ENCODE results near the gene DPP7. TPM values are rescaled to one million over a fixed set of nuclear protein-coding genes. Genes with fewer than 3 reads are reported as not detected.

DPP7 gene
- total and polyA plus RNA-seq, 2 donors (not counting 1 experiment from before 2014, with no cell fraction given): 324 to 506 TPM

- whole genome bisulfite sequencing (ENCODE audit: insufficient coverage): 93% methylated on average over 32 of the region's 35 CpGs
- peaks cover 10% of the 10 kb centered on the region for H3K4me1 Mint-ChIP-seq
These were observed 2.6 kb downstream of the DPP7 start for GRCh38 chr9:137111788-137112563.

More at GRCh38 chr9:137111788-137112563, 2.6 kb downstream of the DPP7 start:
- no peak overlapping the region for H3K27ac ChIP-seq (ENCODE audit: low read length in 2 of 2)
- H3K9me3 Mint-ChIP-seq (ENCODE audit: insufficient read depth): no peaks in the 10 kb centered on the region
- H3K79me2 ChIP-seq (ENCODE audit: control insufficient read depth, insufficient read depth, low read length): peaks cover 17% of the 10 kb centered on the region
- ChIA-PET CTCF (no interaction called here), POLR2A (interaction anchor here (0.9 kb wide), 1 partner anchor 27 kb away, joined by 6 read pairs; no protein-coding TSS in a partner anchor)
- H3K27me3 Mint-ChIP-seq: no peaks in the 10 kb centered on the region
- H3K4me2 ChIP-seq (replicated peaks; ENCODE audit: low read depth, low read length, poor library complexity, severe bottlenecking): no peak overlapping the region
- TF ChIP-seq CTCF (IDR thresholded peaks at IDR 0.05): no peak
- no peak for TF ChIP-seq EZH2 (IDR thresholded peaks at IDR 0.05; ENCODE audit: borderline replicate concordance, insufficient read depth, low read depth, low read length, poor library complexity, severe bottlenecking)
- no peak overlapping the region for H2AFZ ChIP-seq (ENCODE audit: insufficient read depth, low read depth, low read length, poor library complexity, severe bottlenecking)
- no peaks in the 10 kb centered on the region for H3K27me3 ChIP-seq (replicated peaks in 1 of 4; ENCODE audit: control extremely low read depth in 1 of 4, control insufficient read depth in 3 of 4, insufficient read depth in 4 of 4, low read length in 3 of 4)
- H3K4me1 ChIP-seq (ENCODE audit: control insufficient read depth in 2 of 2, insufficient read depth in 2 of 2, low read length in 2 of 2): peaks cover 9 to 18% of the 10 kb centered on the region in 2 donors
- no peak for DNase-seq
- H3K9ac ChIP-seq (ENCODE audit: low read length): no peak overlapping the region
- H3K36me3 ChIP-seq (replicated peaks in 1 of 2; ENCODE audit: control extremely low read depth in 1 of 2, control insufficient read depth in 1 of 2, extremely low read depth in 1 of 2, insufficient read depth in 2 of 2, low read length in 1 of 2): peaks cover 0 to 54% of the 10 kb centered on the region in 2 experiments
- no peaks in the 10 kb centered on the region for H3K9me3 ChIP-seq (ENCODE audit: control extremely low read depth in 1 of 3, control insufficient read depth in 2 of 3, insufficient read depth in 1 of 3, low read length in 2 of 3)
- H3K4me3 ChIP-seq (ENCODE audit: control extremely low read depth in 1 of 5, extremely low read depth in 1 of 5, insufficient read depth in 1 of 5, low read depth in 2 of 5, low read length in 4 of 5): no peak overlapping the region
- peaks cover 17% of the 10 kb centered on the region for H4K20me1 ChIP-seq (ENCODE audit: control insufficient read depth, insufficient read depth, low read length, poor library complexity, severe bottlenecking)
- no peak overlapping the region for H3K4me3 Mint-ChIP-seq
- H3K27ac Mint-ChIP-seq: no peak overlapping the region
- no peak for ATAC-seq (ENCODE audit: low read depth)
- intact Hi-C loops (cut with micrococcal nuclease): no loop called here
